Neural progenitor cell (in vitro differentiated cells): Measurements from ENCODE around the gene TMEM127. TPM values are rescaled to one million over a fixed set of nuclear protein-coding genes. Genes with fewer than 3 reads are reported as not detected.

Source experiments
- DNase-seq: peaks from one replicate; pipeline ENCODE4 v3.0.0-alpha.2; 2016; ENCODE audit warnings: low spot score
- H2AFZ ChIP-seq: fragments of 200-600 bp; sonication (generic); replicated peaks from 2 replicates; pipeline ENCODE4 v1.6.1; 2016; ENCODE audit warnings: antibody characterized with exemption
- H3F3A ChIP-seq: fragments of 200-600 bp; sonication (generic); 2 replicates; pipeline ENCODE4 v1.6.1; 2016; ENCODE audit warnings: antibody characterized with exemption, low read depth
- H3K27ac ChIP-seq: fragments of 200-600 bp; sonication (generic); 2 replicates; pipeline ENCODE4 v1.5.1; 2016; ENCODE audit warnings: mild to moderate bottlenecking
- H3K27me3 ChIP-seq: fragments of 200-600 bp; sonication (generic); 2 replicates; pipeline ENCODE4 v1.6.1; 2016; ENCODE audit warnings: mild to moderate bottlenecking, moderate library complexity
- H3K36me3 ChIP-seq: fragments of 200-600 bp; sonication (generic); 2 replicates; pipeline ENCODE4 v1.5.1; 2016
- H3K4me1 ChIP-seq: fragments of 200-600 bp; sonication (generic); 2 replicates; pipeline ENCODE4 v1.6.1; 2016; ENCODE audit warnings: mixed run types
- H3K4me2 ChIP-seq: fragments of 200-600 bp; sonication (generic); 2 replicates; pipeline ENCODE4 v1.6.1; 2016
- H3K4me3 ChIP-seq: fragments of 200-600 bp; sonication (generic); 2 replicates; pipeline ENCODE4 v1.5.1; 2016
- H3K79me2 ChIP-seq: fragments of 200-600 bp; sonication (generic); 2 replicates; pipeline ENCODE4 v1.6.1; 2016; ENCODE audit warnings: low read depth
- H3K9ac ChIP-seq: fragments of 200-600 bp; sonication (generic); 2 replicates; pipeline ENCODE4 v1.6.1; 2016
- H3K9me3 ChIP-seq: fragments of 200-600 bp; sonication (generic); 2 replicates; pipeline ENCODE4 v1.5.1; 2016; ENCODE audit warnings: low read depth
- H4K20me1 ChIP-seq: fragments of 200-600 bp; sonication (generic); 2 replicates; pipeline ENCODE4 v1.6.1; 2016; ENCODE audit warnings: low read depth
- H3K27ac Mint-ChIP-seq: 3 replicates; pipeline ENCODE4 v1.8.0; 2021; ENCODE audit warnings: mixed read lengths
- H3K27me3 Mint-ChIP-seq: 2 replicates; pipeline ENCODE4 v1.8.0; 2022; ENCODE audit warnings: low read depth, mild to moderate bottlenecking, inconsistent platforms, moderate library complexity, mixed read lengths; ENCODE audit not compliant: insufficient read depth
- H3K36me3 Mint-ChIP-seq: 3 replicates; pipeline ENCODE4 v1.8.0; 2021; ENCODE audit warnings: mixed read lengths
- H3K4me1 Mint-ChIP-seq: 3 replicates; pipeline ENCODE4 v1.8.0; 2021; ENCODE audit warnings: mixed read lengths
- H3K4me3 Mint-ChIP-seq: 3 replicates; pipeline ENCODE4 v1.8.0; 2021; ENCODE audit warnings: mild to moderate bottlenecking, moderate library complexity, mixed read lengths
- H3K9me3 Mint-ChIP-seq: 3 replicates; pipeline ENCODE4 v1.8.0; 2020; ENCODE audit warnings: mixed read lengths
- CTCF ChIP-seq: fragments of 200-600 bp; sonication (generic); IDR thresholded peaks from 2 replicates; pipeline ENCODE4 v1.5.1; 2017; ENCODE audit warnings: antibody characterized with exemption, mild to moderate bottlenecking
- EZH2 ChIP-seq: fragments of 200-600 bp; sonication (generic); IDR thresholded peaks from 2 replicates; pipeline ENCODE4 v1.6.1; 2017; ENCODE audit warnings: antibody characterized with exemption, mild to moderate bottlenecking, moderate library complexity
- EZH2phosphoT487 ChIP-seq: fragments of 200-600 bp; sonication (generic); IDR thresholded peaks from 2 replicates; pipeline ENCODE4 v1.6.1; 2017; ENCODE audit warnings: antibody characterized with exemption
- total RNA-seq: library from RNA; depleted of rRNA; stranded (reverse); fragments of >200 nt; gene quantifications from 2 replicates; pipeline ENCODE4 v1.2.3, GENCODE V29; 2015; ENCODE audit warnings: low replicate concordance

The TMEM127 gene
- total RNA-seq, 1 donor from 2014 or later: 9.1 TPM

DNA sequence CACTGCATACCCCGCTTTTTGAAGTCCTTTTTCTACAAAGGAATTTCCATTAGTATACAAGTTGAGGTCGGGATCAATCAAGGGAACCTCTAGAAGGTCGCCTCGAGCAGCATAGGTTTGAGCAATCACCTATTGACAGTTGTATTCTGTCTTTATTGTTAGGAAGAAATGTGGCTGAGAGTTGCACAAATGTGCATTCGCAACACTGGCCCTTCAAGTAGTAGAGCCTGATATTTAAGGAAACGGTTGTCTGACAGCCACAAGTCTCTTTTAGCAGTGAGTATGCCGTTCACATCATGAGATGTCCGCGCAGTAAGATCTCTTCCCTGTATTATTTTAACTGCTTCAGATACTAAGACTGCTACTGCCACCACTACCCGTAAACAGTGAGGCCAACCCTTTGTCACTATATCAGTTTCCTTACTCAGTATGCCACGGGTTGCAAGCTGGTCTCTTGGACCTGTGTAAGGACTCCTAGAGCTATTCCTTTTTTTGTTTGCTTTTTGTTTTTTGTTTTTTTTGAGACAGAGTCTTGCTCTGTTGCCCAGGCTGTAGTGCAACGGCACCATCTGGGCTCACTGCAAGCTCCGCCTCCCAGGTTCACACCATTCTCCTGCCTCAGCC is 47.2 kb downstream of the TMEM127 start:
- H3K4me1 Mint-ChIP-seq: no peaks in the 10 kb centered on the region
- H3K4me3 Mint-ChIP-seq: no peak overlapping the region
- Histone ChIP-seq H3K4me1 (peaks cover 12% of the 10 kb centered on the region), H3K27ac (no peak overlapping the region), H3K4me3 (no peak overlapping the region), H3K4me2 (no peak overlapping the region), H2AFZ (no peak overlapping the region), H3K36me3 (no peaks in the 10 kb centered on the region), H3F3A (no peaks in the 10 kb centered on the region), H3K27me3 (no peaks in the 10 kb centered on the region), H3K9ac (no peak overlapping the region), H3K79me2 (no peaks in the 10 kb centered on the region), H4K20me1 (no peaks in the 10 kb centered on the region), H3K9me3 (no peaks in the 10 kb centered on the region)
- DNase-seq: no peak
- TF ChIP-seq CTCF: no peak
- no peak for TF ChIP-seq EZH2
- no peak for TF ChIP-seq EZH2phosphoT487
- no peak overlapping the region for H3K27ac Mint-ChIP-seq
- H3K27me3 Mint-ChIP-seq: peaks cover 5% of the 10 kb centered on the region
- no peaks in the 10 kb centered on the region for H3K9me3 Mint-ChIP-seq
- H3K36me3 Mint-ChIP-seq: peaks cover 2% of the 10 kb centered on the region

DNA sequence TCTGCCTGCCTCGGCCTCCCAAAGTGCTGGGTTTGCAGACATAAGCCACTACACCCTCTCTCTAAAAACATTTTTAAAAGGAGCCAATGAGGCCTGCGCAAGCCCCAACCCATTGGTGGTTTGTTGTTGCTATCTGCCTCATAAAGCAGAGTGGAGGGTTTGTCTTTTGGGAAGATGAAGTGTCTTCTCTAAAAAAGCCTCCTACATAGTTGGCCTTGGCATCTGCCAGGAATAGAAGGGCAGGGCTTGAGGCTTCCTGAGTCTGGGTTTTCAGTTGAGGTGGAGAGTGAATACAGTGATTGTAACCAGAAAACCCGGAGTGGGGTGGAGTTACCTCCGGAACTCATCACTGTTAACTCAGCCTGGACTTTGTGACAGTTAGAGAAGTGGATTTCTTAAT is 51.2 kb downstream of the TMEM127 start:
- H3K36me3 Mint-ChIP-seq: peaks cover 4% of the 10 kb centered on the region
- H3K36me3 ChIP-seq: no peaks in the 10 kb centered on the region
- no peak overlapping the region for H3K4me2 ChIP-seq
- no peak for TF ChIP-seq EZH2phosphoT487
- no peak for TF ChIP-seq CTCF
- no peak for TF ChIP-seq EZH2
- no peaks in the 10 kb centered on the region for H3K27me3 ChIP-seq
- no peaks in the 10 kb centered on the region for H4K20me1 ChIP-seq
- H3K27ac ChIP-seq: no peak overlapping the region
- H3K4me3 ChIP-seq: no peak overlapping the region
- no peaks in the 10 kb centered on the region for H3K9me3 Mint-ChIP-seq
- no peaks in the 10 kb centered on the region for H3F3A ChIP-seq
- H3K4me3 Mint-ChIP-seq: no peak overlapping the region
- DNase-seq: no peak
- no peaks in the 10 kb centered on the region for H3K27me3 Mint-ChIP-seq
- no peak overlapping the region for H3K27ac Mint-ChIP-seq
- H3K79me2 ChIP-seq: peaks cover 7% of the 10 kb centered on the region
- no peak overlapping the region for H3K9ac ChIP-seq
- no peak overlapping the region for H2AFZ ChIP-seq
- no peaks in the 10 kb centered on the region for H3K9me3 ChIP-seq
- H3K4me1 Mint-ChIP-seq: peaks cover 8% of the 10 kb centered on the region
- H3K4me1 ChIP-seq: no peaks in the 10 kb centered on the region

DNA sequence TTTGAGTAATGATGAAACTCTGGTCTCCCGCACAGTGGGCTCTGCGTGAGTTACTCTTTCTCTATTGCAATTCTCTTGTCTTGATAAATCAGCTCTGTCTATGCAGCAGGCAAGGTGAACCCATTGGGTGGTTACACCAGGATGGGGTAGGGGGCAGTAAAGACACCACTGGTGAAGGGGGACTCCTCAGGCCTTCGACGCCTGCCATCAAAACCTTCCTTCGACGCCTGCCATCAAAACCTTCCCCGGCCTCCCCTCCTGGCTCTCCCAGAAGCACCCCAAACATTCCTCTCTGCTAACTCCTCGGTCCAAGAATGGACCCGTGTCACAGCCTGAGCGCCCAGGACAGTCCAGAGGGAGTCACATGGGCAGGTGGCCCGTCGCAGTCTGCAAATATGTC is 52.4 kb downstream of the TMEM127 start:
- Histone ChIP-seq H2AFZ (no peak overlapping the region), H4K20me1 (no peaks in the 10 kb centered on the region), H3K4me2 (no peak overlapping the region), H3F3A (peaks cover 2% of the 10 kb centered on the region), H3K79me2 (peaks cover 12% of the 10 kb centered on the region), H3K27me3 (no peaks in the 10 kb centered on the region), H3K27ac (no peak overlapping the region), H3K4me3 (no peak overlapping the region), H3K36me3 (no peaks in the 10 kb centered on the region), H3K9me3 (no peaks in the 10 kb centered on the region), H3K9ac (no peak overlapping the region), H3K4me1 (no peaks in the 10 kb centered on the region)
- peaks cover 4% of the 10 kb centered on the region for H3K36me3 Mint-ChIP-seq
- H3K4me3 Mint-ChIP-seq: no peak overlapping the region
- peaks cover 13% of the 10 kb centered on the region for H3K4me1 Mint-ChIP-seq
- no peaks in the 10 kb centered on the region for H3K27me3 Mint-ChIP-seq
- H3K27ac Mint-ChIP-seq: no peak overlapping the region
- TF ChIP-seq EZH2phosphoT487 (no peak), CTCF (no peak), EZH2 (no peak)
- DNase-seq: no peak
- H3K9me3 Mint-ChIP-seq: no peaks in the 10 kb centered on the region
